ENCODE data around the gene SEPHS1.
A peak's percentile ranks its signal among the peaks of the same experiment; 100 is the strongest.
"Not testable (repeated sequence)": the region's sequence is repeated elsewhere in the genome, so short reads cannot be mapped to it uniquely, and the experiment has no call there.

SEPHS1 gene

DNA sequence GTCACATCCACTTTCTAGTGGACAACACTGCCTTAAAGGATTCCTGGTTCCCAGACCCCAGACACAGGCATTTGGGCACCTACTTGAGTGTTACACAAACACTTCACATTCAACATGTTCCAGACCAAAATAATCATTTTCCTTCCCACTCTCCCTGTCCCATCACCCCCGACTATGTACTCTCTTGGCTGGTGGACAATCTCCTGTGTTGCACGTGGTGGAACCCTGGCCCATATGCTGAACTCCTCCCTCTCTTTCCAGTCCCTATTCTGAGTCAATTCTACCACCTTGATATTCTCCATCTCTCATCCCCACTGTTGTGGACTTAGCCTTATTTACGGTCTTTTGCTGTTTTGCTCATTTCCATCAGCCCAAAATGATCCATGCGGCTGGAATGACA is 8.3 kb upstream of the SEPHS1 start:
- no peak for DNase-seq

DNA sequence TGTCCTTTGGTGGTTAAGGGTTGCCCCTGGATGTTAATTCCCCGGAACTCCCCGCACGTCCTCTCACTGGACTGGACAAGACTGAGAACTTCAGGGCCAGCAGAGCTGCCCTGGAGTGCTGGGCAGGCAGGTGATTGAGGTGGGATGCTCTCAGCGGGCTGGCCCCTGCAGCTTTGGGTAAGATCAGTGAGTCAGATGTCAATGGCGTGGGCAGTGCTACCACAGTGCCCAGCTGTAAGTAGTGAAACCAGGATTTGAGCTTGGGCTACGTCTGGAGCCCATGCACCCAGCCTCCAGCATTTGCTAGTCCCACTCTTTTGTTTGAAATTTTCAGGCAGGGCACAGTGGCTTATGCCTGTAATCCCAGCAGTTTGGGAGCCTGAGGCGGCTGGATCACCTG is 6.7 kb upstream of the SEPHS1 start:
- DNase-seq, result no peak

DNA sequence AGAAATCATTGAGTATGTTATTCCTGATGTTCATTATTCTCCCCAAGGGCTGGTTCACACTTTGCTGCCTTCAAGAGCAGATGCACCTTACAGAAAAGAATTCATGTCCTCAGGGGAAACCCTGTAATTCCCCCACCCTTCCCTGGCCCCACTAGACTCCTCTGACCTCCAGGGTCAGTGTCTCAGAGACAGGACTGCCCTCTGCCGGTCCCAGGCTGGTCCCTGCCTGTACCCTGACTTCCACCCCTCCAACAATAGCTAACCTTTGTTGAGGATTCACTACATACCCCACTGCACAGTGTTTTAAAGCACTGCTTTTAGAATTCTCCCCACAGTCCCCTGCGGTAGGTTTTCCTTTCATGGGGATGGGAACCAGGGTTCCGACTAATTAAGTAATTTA is 4.4 kb upstream of the SEPHS1 start:
- DNase-seq, result no peak

DNA sequence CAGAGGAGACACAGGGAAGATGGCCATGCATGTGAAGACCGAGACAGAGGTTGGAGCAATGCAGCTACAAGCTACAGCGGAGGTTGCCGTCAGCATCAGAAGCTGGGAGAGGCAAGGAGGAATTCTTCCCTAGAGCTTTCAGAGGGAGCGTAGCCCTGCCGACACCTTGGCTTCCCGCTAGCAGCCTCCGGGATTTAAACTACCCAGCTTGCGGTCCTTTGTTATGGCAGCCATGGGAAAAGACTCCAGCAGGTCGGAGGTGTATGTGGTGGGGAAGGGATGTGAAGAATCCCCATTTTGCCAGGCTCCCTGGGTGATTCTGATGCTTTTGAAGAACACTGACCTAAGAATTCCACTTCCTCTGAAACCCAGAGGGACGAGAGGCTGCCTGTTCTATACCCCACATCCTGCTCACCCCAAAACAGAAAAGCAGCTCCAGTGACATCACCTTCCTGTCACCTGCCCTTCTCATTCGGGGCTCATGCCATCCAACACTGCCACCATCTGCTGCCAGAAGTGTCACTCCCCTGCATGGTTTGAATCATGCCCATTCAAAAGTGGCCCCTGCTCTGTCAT is 3.3 kb upstream of the SEPHS1 start:
- DNase-seq, result no peak

DNA sequence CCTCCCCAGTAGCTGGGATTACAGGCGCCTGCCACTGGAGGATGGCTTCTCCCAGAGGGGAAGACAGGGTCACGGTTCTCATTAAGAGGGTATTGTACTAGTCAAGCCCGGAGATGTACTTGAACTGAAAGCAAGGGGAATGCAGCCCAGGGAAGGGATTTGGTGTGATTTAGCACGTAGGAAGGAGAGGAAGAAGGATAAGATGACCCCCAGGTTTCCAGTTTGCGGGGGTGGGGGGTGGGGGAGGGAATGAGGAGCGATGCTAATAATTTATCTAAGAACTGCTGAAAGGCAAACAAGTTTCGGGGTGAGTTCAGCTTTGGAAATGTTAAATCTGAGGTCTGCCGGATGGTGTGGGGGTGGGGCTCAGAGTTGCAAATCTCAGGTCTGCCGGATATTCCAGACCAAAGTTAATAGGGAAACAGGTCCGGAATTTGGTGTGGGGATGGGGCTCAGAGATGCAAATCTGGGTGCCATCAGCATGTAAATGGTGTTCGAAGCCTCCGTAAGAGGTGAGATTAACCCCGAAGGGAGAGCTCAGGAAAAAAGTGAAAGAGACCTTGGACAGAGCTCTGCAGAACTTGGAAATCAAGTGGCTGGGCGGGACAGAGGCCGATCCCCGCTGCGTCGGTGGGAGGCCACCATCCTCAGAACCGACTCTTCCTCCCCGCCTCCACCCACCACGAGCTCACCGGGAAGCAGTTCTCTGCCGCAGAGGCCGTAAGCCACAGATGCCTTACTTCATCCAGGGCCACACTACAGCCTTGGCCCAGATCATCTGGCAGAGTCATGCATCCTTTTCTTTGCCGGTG is 1.6 kb upstream of the SEPHS1 start:
- DNase-seq, result no peak

DNA sequence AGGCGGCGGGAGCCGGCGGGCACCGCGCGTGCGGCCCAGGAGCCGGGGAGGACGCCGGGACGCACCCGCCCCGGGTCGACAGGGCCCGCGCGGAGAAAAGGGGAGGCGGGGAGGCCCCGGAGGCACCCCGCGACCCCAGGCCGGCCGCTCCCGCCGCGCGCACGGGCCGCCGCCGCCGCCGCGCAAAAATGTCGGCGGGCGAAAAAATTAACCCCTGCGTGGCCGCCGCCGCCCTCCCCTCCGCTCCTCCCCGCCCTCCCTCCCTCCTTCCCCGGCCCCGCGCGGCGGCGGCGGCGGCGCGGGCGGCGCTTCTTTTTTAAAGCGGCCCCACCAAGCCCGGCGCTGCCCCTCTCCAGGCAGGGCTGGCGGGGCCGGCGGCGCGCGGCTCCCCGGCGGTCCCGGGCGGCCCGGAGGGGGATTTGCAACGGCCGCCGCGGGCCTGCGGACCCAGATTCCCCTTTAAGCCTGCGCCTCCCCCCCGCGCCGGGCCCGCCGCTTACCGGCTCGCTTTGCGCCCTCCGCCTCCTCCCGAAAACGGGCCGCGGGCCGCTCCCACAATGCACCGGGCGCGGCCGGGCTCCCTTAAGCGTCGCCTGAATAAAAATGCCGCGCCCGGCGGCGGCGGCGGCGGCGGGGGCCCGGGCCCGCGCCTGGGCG is 465 bp downstream of the SEPHS1 start:
- DNase-seq, result peak; percentile 66

DNA sequence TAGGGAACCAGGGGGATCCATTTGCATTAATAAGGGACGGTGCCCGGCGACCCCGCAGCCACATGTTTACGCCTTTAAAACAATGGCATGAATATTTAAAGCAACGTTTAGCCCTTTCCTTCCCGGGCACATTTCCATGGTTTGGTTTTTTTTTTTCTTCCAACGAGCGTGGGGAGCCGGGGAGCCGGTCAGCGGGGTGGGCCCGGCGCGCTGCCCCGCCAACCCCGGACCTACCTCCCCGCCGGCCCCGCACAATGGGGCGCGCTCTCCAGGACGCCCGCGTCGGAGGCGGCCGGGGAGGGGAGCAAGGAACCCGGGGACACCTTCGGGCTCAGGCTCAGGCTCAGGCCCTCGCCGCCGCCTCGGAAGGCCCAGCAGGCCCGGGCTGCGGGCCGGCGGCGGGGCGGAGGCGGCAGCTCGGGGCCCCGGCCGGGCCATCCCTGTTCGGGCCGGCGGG is 1.0 kb downstream of the SEPHS1 start:
- no peak for DNase-seq

DNA sequence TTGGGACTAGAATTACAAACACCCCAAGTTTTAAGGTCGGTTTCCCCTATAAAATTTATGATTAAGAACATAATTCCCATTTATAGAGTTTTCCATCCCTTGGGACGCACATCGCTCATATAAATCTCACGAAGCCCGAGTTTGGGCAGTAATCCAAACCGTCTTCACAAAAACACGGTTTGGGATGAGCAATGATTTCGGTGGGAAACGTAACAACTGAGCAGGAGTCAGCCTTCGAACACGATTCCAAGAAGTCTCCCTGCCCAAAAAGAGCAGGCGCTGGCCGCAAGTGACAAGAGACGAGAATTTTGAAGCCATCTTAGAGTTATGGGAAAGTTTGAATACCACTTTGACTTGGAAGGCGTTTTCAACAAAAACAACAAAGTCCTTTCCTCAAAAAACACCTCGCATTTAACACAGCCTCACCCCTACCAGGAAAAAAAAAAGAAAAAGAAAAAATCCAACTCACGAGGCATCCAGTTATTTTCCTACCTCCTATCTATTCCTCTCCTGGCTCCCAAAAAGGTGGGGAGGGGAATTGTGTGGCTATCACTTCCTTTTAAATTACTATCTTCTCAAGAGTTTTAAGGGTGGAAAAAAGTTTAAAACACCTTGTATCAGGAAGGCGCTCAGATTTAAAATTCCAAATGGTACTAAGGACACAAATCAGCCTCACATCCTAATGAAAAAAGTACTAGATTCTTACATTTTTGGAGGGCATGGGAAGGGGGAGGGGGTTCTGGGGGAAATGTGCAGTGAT is 1.6 kb downstream of the SEPHS1 start:
- DNase-seq, result no peak

DNA sequence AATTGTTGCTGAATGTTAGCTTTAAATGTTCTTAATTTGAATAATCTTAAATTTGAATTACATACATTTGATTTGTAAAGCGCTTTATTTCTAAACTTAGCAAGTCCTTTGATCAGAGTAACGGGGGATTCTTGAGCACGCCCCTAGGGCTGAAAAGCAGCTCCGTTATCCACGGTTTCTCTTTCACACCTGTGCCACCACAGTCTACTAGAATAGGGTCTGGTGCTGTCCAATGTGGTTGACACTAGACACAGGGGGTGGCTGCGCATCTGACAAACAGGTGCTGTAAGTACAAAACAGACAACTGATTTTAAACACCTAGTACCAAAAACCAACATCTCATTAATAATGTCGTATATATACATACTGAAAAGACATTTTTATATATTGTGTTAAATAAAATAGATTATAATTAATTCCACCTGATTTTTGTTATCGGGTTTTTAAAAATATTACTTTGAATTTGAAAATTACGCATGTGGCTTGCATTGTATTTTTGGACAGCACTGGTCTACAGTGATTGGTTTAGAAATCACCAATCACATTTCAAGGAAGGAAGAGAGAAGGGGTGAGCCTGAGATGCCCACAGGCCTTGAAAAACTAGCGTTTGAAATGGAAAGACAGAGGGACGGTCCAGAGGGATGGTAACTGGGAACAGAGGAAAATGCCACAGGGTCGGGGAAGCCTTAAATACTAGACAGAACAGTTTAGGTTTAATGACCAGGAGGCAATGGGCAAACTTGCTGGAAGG is 7.3 kb downstream of the SEPHS1 start:
- no peak for DNase-seq

DNA sequence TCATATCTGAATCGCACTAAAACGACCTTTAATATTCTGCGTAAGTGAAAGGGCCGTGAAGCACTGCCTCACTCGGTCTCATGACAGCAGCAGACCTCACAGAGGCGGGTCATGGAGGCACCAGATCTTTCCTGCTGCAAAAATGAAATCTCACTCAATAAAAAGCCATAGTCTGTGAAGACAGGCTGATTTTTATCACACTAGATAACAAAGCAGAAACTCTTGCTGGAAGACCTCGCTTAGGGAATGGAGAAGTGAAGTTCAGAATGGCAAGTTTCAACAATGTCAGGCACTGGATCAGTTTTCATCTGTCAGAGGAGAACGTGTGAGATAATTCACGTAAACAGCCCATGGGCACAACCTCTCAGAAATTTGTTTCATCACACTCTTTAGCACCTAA is 8.0 kb downstream of the SEPHS1 start:
- no peak for DNase-seq

DNA sequence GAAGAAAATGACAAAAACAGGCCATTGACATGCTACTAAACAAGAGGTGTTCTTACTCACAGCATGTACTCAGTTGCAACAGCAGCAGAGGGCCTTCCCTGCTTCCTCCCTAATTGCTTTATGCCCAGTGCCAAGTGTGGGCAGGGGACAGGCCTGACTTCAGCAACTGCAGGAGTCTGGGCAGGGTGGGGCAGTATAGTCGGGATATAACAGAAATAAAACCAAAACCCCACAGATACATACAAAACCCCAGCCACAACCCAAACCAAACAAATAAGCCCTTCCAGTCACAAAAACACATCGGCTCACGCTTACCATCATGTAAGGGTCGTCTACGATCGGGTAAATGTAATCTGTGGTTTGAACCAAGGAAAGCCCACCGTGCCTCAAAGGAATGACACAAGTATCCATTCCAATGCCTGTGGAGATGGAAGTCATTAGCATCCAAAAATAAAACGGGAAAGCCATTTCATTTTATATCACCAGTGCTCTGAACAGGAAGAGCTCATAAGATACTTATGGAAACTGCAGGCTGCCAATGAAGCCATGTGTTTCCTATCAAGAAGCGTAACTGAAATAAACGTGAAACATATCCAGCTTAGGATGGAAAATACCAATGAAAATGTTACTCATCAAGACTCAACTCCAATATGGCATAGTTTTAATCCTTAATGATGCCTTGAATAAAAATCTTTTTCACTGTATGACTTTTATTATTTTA is 9.5 kb downstream of the SEPHS1 start:
- no peak for DNase-seq

DNA sequence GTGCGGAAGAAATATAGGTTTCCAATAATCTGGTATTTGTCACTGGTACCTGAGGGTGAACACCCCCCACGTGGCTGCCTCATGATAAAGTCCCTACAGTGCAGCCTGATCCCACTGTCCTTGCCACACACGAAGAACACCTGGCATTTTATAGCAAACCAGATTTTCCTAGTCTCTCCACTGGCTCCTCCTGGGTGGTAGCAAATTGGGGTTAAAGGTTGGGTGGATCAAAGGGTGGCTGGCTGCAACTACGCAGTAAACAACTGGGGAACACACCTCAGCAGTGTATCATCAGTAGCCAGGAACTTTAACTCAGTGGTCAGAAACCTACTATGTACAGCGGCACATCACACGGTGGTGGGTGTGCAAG is 10.3 kb downstream of the SEPHS1 start:
- DNase-seq, result no peak

DNA sequence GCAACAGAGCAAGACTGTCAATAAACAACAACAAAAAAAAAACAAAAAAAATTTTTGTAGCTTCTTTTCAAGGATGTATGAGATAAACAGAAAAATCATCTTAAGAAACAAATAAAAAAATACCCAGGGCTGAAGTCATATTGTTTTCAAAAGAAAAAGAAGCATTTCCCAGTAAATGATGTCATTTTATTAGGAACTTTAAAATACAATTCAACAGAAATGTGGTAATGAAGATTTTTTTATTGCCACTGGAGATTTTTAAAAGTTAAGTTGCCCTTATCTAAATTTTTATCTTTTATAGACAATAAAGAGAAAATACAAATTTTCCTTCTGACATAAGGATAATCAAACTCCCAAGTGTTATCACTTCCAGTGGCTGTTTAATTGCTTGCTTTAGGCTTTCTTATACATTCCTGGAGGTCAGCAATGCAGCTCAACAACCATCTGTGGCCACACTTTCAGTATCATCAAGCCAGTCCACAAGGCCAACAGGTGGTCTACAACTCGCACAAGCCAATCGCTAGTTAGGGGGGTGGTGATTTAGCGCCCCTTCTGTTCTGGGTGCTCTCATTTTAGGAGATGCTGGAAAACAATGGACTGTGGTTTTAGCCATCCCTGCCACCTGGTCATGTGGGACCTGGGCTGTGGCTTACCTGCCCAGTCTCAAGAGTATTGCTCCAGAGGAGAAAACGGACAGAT is 10.8 kb downstream of the SEPHS1 start:
- DNase-seq, result no peak

DNA sequence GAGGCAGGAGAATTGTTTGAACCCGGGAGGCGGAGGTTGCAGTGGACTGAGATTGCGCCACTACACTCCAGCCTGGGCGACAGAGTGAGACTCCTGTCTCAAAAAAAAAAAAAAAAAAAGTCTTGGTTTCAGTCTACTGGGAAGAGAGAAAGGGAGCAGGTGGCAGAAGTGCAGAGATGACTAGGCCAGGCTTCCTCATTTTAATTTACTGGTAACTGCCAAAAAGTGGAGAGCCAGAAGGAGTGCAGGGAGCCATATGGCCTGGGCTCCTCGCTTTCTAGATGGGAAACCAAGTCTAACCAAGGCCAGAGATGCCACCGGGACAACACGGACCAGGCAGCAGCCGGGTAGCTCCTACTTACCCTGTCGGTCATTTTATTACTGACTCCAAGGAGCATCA is 12.2 kb downstream of the SEPHS1 start:
- no peak for DNase-seq

DNA sequence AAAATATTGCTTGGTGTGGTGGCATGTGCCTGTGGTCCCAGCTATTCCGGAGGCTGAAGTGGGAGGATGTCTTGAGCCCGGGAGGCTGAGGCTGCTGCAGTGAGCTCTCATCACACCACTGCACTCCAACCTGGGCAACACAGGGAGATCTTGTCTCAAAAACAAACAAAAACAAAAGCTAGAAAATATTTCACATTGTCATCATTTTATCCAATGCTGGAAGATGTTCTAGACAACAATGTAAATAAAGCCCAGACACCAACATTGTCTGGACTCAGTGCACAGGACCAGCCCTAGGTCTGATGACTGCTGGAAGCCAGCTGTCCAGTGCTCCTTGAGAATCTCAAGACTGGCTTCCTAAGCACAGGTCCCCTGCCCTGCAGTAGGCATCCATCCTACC is 13.5 kb downstream of the SEPHS1 start:
- no peak for DNase-seq

DNA sequence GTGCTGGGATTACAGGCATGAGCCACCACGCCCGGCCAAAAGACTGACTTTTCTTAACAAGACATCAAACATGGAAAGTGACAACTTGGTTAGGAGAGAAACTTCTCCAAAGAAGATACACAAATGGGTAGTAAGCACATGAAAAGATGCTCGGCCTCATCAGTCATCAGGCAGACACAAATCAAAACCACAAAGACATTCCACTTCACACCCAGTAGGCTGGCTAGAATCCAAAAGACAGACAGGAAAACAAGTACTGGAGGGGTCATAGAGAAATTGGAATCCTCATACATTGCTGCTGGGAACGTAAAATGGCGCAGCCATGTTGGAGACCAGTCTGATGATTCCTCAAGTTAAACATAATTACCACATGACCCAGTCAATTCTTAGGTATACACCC is 16.4 kb downstream of the SEPHS1 start:
- no peak for DNase-seq

DNA sequence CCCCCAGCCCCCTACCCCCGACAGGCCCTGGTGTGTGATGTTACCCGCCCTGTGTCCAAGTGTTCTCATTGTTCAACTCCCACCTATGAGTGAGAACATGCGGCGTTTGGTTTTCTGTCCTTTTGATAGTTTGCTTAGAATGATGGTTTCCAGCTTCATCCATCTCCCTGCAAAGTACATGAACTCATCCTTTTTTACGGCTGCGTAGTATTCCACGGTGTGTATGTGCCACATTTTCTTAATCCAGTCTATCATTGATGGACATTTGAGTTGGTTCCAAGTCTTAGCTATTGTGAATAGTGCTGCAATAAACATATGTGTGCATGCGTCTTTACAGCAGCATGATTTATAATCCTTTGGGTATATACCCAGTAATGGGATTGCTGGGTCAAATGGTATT is 17.1 kb downstream of the SEPHS1 start:
- DNase-seq, result not testable (repeated sequence)

DNA sequence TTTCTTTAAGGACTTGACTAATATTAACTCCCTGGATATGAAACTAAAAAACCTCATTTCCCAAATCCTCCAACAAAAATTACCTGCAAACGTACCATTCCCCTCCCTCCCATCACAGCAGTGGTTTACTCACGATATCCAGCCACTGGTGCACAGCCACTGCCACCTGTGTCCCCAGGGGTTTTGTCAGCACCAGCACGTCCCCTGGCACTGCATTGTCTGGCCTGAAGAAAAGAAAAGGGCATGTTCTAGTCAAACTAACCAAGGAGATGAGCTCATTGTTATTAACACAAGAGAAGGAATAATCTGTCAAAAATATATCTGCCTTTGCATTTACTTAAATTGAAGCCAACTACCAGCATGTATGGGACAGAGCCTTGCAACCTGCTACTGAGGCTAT is 18.5 kb downstream of the SEPHS1 start:
- DNase-seq, result no peak

DNA sequence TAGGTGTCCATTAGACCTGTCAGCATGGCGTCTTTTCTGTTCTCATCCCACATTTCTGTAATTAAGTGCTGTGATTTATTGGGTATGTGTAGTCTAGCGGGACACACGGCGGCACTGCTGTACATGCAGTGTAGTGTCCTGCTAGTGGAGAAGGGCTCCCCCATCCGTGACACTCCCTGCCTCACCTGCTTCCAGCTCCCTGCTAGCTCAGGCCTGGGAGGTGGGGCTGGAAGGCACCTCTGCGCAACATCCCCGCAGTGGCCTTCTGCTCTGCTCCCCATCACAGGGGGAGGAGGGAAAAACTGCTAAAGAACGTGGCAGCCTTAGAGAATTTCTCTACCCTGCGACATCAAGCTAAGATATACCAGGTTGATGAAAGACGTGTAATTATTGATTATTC is 19.5 kb downstream of the SEPHS1 start:
- DNase-seq, result no peak

DNA sequence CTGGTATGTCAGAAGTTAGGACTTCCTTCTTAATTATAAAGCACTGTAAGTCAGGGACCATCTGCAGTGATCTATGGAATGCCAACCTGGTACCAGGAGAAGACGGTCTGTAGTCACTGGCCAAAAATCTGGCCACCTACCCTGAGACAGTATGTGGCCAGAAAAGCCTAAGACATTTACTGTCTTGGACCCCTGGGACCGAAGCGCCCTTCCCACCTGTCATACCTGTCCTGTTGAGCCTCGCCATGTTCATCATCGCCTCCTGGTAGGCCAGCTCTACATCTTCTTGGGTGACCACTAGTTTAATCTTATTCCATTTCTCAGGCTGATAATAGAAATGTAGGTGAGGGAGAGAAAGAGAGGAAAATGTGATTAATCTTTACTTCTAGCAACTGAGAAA is 20.0 kb downstream of the SEPHS1 start:
- no peak for DNase-seq

DNA sequence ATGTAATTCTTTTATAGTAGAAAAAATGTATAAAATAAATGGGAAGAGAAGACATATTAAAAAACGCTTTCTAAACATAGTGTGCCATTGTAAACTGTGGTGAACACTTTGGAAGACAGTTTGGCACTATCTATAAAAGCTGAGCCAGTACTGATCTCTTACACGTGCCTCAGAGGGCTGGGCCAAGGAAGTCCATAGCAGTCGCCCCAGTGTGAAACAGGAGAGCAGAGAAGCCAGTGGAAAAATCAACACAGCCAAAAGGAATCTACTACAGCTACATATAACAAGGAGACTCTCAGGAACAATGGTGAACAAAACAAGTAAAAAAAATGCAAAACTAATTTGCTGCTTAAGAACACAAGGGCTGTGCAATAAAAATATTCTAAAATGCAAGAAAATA is 20.6 kb downstream of the SEPHS1 start:
- no peak for DNase-seq
